Endothelial cell (in vitro differentiated cells): ENCODE data around the gene UBA1. TPM values are rescaled to one million over a fixed set of nuclear protein-coding genes. Genes with fewer than 3 reads are reported as not detected.

Source experiments
- DNase-seq: peaks from one replicate; pipeline ENCODE4 v3.0.0; 2021; ENCODE audit warnings: low spot score
- H3K27ac Mint-ChIP-seq: one replicate; pipeline ENCODE4 v1.8.0; 2021; ENCODE audit warnings: mixed read lengths, inconsistent platforms; ENCODE audit not compliant: unreplicated experiment
- H3K27me3 Mint-ChIP-seq: one replicate; pipeline ENCODE4 v1.8.0; 2021; ENCODE audit warnings: mild to moderate bottlenecking, moderate library complexity, mixed read lengths, inconsistent platforms; ENCODE audit not compliant: unreplicated experiment
- H3K36me3 Mint-ChIP-seq: one replicate; pipeline ENCODE4 v1.8.0; 2021; ENCODE audit warnings: mild to moderate bottlenecking, low read depth, mixed read lengths, inconsistent platforms; ENCODE audit not compliant: unreplicated experiment
- H3K4me1 Mint-ChIP-seq: one replicate; pipeline ENCODE4 v1.8.0; 2021; ENCODE audit warnings: mild to moderate bottlenecking, mixed read lengths, inconsistent platforms; ENCODE audit not compliant: unreplicated experiment
- H3K4me3 Mint-ChIP-seq: one replicate; pipeline ENCODE4 v1.8.0; 2021; ENCODE audit warnings: mild to moderate bottlenecking, mixed read lengths, inconsistent platforms; ENCODE audit not compliant: unreplicated experiment
- H3K9me3 Mint-ChIP-seq: one replicate; pipeline ENCODE4 v1.8.0; 2021; ENCODE audit warnings: mixed read lengths, inconsistent platforms; ENCODE audit not compliant: unreplicated experiment
- total RNA-seq: library from RNA; stranded (reverse); fragmentation: NEBNext Ultra II Directional; extraction: Animal tissue kit (Norgen Biotek cat#: 25700); gene quantifications from one replicate; pipeline ENCODE4 v1.2.1, GENCODE V29; 2021; ENCODE audit not compliant: unreplicated experiment
- TF ChIP-seq, protein P1 (sequence below): fragments of 200-600 bp; sonication (generic); IDR thresholded peaks from one replicate; pipeline ENCODE4 v1.5.0; 2021; ENCODE audit warnings: antibody characterized with exemption; ENCODE audit not compliant: unreplicated experiment

The UBA1 gene
- total RNA-seq, 1 donor from 2014 or later = 246 TPM

DNA sequence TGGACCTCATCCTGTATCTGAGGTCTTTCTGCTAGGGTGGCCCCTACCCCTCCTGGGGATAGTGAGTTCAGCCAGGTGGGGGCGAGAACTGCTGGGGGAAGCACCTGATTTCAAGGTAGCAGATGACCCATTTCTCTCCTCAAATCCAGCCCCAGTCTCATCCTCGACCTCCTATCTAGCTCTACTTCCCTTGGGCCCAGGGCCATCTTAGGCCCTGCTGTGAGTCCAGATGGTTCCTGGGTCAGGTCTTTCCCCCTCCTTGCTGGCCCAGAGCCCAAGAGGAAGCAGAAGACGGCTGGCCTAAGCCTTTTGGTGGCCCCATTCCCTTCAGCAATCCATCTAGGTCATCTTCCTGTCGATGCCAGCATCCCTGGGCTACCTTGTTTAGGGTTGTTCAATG, 28.1 kb downstream of the UBA1 start:
- H3K36me3 Mint-ChIP-seq = peaks cover 14% of the 10 kb centered on the region
- H3K9me3 Mint-ChIP-seq = no peaks in the 10 kb centered on the region
- H3K4me1 Mint-ChIP-seq = peaks cover 25% of the 10 kb centered on the region
- H3K27me3 Mint-ChIP-seq = peaks cover 8% of the 10 kb centered on the region
- H3K4me3 Mint-ChIP-seq = no peak overlapping the region
- TF ChIP-seq, protein P1, sequence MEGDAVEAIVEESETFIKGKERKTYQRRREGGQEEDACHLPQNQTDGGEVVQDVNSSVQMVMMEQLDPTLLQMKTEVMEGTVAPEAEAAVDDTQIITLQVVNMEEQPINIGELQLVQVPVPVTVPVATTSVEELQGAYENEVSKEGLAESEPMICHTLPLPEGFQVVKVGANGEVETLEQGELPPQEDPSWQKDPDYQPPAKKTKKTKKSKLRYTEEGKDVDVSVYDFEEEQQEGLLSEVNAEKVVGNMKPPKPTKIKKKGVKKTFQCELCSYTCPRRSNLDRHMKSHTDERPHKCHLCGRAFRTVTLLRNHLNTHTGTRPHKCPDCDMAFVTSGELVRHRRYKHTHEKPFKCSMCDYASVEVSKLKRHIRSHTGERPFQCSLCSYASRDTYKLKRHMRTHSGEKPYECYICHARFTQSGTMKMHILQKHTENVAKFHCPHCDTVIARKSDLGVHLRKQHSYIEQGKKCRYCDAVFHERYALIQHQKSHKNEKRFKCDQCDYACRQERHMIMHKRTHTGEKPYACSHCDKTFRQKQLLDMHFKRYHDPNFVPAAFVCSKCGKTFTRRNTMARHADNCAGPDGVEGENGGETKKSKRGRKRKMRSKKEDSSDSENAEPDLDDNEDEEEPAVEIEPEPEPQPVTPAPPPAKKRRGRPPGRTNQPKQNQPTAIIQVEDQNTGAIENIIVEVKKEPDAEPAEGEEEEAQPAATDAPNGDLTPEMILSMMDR = no peak
- DNase-seq = no peak
- no peak overlapping the region for H3K27ac Mint-ChIP-seq

- Mint-ChIP-seq H3K27me3 (peaks cover 4% of the 10 kb centered on the region), H3K9me3 (no peaks in the 10 kb centered on the region), H3K27ac (no peak overlapping the region), H3K4me3 (no peak overlapping the region), H3K4me1 (peaks cover 18% of the 10 kb centered on the region), H3K36me3 (peaks cover 12% of the 10 kb centered on the region)
- DNase-seq = no peak
- TF ChIP-seq, protein P1 = no peak
Observed at GRCh38 chrX:47222751-47223350, 29.2 kb downstream of the UBA1 start.

GRCh38 chrX:47223476-47224250, 30.0 kb downstream of the UBA1 start:
- Mint-ChIP-seq H3K27ac (no peak overlapping the region), H3K9me3 (no peaks in the 10 kb centered on the region), H3K4me1 (peaks cover 18% of the 10 kb centered on the region), H3K27me3 (peaks cover 4% of the 10 kb centered on the region), H3K4me3 (no peak overlapping the region), H3K36me3 (peaks cover 12% of the 10 kb centered on the region)
- DNase-seq = no peak
- TF ChIP-seq, protein P1 = no peak

DNA sequence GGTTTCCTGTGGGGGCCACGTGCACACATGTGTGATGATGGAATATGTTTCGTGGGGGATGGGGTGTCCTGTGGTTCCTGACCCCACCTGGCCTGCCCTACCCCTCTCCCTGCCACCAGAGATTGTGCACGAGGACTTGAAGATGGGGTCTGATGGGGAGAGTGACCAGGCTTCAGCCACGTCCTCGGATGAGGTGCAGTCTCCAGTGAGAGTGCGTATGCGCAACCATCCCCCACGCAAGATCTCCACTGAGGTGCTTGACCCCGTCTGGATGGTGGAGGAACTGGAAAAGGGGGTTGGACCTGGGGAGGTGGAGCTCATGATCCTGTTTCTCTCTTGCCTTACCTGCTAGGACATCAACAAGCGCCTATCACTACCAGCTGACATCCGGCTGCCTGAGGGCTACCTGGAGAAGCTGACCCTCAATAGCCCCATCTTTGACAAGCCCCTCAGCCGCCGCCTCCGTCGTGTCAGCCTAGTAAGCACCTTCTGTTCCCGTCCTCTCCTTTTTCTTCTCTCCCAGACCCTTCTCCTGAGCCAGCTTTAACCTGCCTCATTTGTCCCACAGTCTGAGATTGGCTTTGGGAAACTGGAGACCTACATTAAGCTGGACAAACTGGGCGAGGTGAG, 30.8 kb downstream of the UBA1 start:
- H3K27ac Mint-ChIP-seq = no peak overlapping the region
- H3K4me1 Mint-ChIP-seq = peaks cover 16% of the 10 kb centered on the region
- peaks cover 12% of the 10 kb centered on the region for H3K36me3 Mint-ChIP-seq
- H3K9me3 Mint-ChIP-seq = no peaks in the 10 kb centered on the region
- H3K4me3 Mint-ChIP-seq = no peak overlapping the region
- H3K27me3 Mint-ChIP-seq = peaks cover 1% of the 10 kb centered on the region
- no peak for DNase-seq
- TF ChIP-seq, protein P1 = no peak

DNA sequence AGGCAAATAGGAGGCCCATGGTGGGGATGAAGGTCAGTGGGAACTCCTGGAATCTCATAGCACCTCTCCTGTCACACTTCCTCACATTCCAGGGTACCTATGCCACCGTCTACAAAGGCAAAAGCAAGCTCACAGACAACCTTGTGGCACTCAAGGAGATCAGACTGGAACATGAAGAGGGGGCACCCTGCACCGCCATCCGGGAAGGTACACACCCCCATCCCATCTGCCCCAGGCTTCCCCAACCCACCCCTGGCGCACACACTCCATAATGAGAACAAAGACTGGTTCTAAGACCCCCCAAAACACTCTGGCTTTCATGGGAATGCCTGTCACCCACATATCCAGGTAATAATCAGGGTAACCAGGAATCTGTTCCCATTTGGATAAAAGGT, 31.3 kb downstream of the UBA1 start:
- TF ChIP-seq, protein P1 = no peak
- Mint-ChIP-seq H3K36me3 (peaks cover 13% of the 10 kb centered on the region), H3K9me3 (no peaks in the 10 kb centered on the region), H3K27me3 (no peaks in the 10 kb centered on the region), H3K4me3 (no peak overlapping the region), H3K4me1 (peaks cover 11% of the 10 kb centered on the region), H3K27ac (no peak overlapping the region)
- no peak for DNase-seq
